PC-3 (cell line): ENCODE measurements around the gene SH3PXD2B.

Experiments used
- EZH2phosphoT487 ChIP-seq: fragments of 300-600 bp; sonication (generic); IDR thresholded peaks from 2 replicates; pipeline ENCODE4 v1.6.1; 2018; ENCODE audit warnings: mild to moderate bottlenecking, antibody characterized with exemption, low read length, borderline replicate concordance
- TF ChIP-seq, protein P1 (sequence below): fragments of 300-600 bp; sonication (generic); conservative IDR thresholded peaks from 2 replicates; pipeline ENCODE4 v1.5.1; 2017; ENCODE audit warnings: antibody characterized with exemption, low read depth, mild to moderate bottlenecking, low read length

DNA sequence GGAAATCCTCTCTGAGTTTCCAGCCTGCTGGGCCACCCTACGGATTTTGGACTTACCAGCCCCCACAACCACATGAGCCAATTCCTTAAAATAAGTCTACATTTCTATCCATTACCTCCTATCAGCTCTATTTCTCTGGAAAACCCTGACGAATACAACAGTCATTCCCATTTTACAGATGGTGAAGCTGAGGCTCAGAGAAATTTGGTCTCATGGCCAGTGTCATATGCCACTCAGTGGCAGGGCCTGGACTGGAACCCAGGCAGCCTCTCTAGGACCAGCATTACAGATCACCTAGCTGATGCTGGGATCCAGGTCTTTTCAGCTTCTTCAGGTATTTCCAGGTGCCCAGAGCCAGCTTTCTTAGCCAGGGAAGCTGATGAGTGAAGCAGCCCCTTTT, 45.0 kb upstream of the SH3PXD2B start:
- TF ChIP-seq, protein P1, sequence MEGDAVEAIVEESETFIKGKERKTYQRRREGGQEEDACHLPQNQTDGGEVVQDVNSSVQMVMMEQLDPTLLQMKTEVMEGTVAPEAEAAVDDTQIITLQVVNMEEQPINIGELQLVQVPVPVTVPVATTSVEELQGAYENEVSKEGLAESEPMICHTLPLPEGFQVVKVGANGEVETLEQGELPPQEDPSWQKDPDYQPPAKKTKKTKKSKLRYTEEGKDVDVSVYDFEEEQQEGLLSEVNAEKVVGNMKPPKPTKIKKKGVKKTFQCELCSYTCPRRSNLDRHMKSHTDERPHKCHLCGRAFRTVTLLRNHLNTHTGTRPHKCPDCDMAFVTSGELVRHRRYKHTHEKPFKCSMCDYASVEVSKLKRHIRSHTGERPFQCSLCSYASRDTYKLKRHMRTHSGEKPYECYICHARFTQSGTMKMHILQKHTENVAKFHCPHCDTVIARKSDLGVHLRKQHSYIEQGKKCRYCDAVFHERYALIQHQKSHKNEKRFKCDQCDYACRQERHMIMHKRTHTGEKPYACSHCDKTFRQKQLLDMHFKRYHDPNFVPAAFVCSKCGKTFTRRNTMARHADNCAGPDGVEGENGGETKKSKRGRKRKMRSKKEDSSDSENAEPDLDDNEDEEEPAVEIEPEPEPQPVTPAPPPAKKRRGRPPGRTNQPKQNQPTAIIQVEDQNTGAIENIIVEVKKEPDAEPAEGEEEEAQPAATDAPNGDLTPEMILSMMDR: no peak
- no peak for TF ChIP-seq EZH2phosphoT487
